Measurements from ENCODE around the gene KHDC3L. TPM values are rescaled to one million over a fixed set of nuclear protein-coding genes. Genes with fewer than 3 reads are reported as not detected.
A peak's percentile ranks its signal among the peaks of the same experiment; 100 is the strongest.

The KHDC3L gene, protein sequence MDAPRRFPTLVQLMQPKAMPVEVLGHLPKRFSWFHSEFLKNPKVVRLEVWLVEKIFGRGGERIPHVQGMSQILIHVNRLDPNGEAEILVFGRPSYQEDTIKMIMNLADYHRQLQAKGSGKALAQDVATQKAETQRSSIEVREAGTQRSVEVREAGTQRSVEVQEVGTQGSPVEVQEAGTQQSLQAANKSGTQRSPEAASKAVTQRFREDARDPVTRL
- total RNA-seq, result not detected

DNA sequence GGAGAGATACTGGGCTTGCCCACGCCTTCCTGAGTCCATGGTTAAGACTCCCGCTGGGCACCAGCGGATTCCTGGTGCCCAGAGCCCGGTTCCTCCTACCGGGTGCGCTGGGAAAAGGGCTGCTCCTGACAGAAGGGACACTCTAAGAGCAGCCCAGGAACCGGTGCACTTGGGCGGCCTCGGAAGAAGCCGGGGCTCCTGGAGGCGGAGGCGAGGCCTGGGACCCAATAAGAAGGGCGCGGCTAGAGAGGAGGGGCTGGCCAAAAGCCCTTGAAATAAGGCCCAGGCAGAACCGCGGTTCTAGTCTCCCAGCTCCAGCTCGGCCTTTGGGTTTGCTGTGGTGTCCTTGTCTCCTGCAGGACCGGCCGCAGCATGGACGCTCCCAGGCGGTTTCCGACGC is at the start of gene KHDC3L:
Gene KHDC3L (plus strand): TSS at position 301 of the 400 bp plus-strand sequence. CDS start 72 bp downstream, at position 373.
- DNase-seq (no peak), ATAC-seq (no peak)
- Mint-ChIP-seq H3K27me3 (ENCODE audit: low read depth) (peaks cover 3% of the 10 kb centered on the region), H3K9me3 (no peaks in the 10 kb centered on the region), H3K36me3 (ENCODE audit: insufficient read depth) (no peaks in the 10 kb centered on the region), H3K4me1 (ENCODE audit: low read depth) (no peaks in the 10 kb centered on the region), H3K4me3 (no peak within 1 kb of the TSS)

DNA sequence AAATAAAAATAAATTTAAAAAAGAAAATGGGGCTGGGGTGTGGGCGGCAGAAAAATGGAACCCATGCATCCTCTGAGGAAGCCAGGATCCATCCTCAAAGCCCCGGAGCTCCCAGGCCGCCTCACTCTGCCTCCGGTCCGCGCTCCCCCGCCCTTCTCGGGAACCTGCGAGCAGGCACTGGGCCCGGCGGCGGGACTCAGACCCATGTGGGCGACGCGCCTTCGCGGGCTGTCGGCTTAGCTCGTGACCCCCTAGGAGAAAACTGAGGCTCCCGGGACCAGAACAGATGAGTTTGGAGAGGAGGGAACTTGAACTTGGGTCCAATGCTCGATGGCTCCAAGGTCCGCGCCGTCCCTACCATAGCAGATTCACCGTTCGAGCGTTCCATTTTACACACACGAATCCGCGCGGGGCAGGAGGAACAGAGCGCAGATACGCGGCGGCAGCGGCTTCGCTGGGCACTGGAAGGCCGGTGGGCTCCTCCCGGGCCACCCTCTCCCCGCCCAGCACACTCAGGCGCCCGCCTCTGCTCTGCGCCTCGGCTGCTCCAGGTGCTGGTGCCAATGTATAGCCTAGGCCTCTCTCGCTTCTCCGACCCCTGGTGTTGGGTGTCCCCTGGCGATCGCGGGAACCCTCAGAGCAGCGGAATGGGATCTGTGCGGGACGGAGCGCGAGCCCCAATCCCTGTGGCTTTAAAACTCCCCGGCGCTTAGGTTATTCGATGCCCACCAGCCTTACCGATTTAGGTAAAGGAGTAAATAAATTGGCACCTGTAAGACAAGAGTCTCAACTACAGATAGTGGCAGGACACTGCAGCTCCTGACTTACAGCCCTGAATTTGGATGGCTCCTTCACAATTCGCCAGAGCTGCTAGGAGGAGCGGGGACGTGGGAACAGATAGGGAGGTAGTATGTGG is 47.6 kb upstream of the KHDC3L start:
- Mint-ChIP-seq H3K4me1 (ENCODE audit: low read depth) (peaks cover 9% of the 10 kb centered on the region), H3K27me3 (ENCODE audit: low read depth) (peaks cover 46% of the 10 kb centered on the region), H3K36me3 (ENCODE audit: insufficient read depth) (no peaks in the 10 kb centered on the region), H3K4me3 (no peak overlapping the region), H3K9me3 (peaks cover 8% of the 10 kb centered on the region)
- no peak for DNase-seq
- peak in 1 of 2 donors; percentile 22 for ATAC-seq

DNA sequence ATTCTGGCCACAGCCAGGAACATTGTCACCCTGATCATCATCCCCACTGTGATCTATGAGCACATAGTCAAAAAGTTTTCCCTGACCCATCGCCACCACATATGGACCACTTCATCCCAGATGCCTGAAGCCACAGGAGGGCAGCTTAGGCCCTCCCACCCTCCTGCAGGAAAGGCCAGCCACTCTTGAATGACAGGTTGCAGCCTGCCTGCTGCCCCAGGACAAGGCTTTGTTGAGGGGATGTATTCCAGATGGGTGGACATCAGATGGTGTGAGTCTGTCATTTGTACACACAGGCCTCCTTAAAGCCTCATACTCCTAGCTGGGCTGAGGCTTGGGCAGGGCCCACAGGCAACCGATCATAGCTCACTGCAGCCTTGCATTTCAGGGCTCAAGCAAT is 39.1 kb upstream of the KHDC3L start:
- Mint-ChIP-seq H3K4me1 (ENCODE audit: low read depth) (no peaks in the 10 kb centered on the region), H3K36me3 (ENCODE audit: insufficient read depth) (no peaks in the 10 kb centered on the region), H3K27me3 (ENCODE audit: low read depth) (peaks cover 2% of the 10 kb centered on the region), H3K4me3 (no peak overlapping the region), H3K9me3 (peaks cover 1% of the 10 kb centered on the region)
- DNase-seq (no peak), ATAC-seq (no peak)

DNA sequence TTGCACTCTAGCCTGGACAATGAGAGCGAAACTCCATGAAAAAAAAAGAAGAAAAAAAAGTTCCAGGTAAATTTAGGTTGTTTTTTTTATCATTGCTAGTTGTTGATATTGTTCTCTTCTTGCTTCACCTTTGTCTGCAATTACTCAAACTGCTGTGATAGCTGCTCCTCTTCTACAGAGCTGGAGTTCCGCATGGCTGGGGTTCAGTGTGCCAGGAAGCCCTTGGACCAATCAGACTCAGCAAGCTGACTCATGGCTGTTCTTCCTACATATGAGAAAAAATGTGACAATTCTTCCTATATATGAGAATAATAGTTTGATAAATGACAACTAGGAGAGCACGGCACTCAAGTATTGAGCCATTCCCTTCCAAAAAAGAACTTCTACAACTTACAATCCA is 36.8 kb upstream of the KHDC3L start:
- Mint-ChIP-seq H3K4me1 (ENCODE audit: low read depth) (no peaks in the 10 kb centered on the region), H3K9me3 (no peaks in the 10 kb centered on the region), H3K27me3 (ENCODE audit: low read depth) (peaks cover 7% of the 10 kb centered on the region), H3K36me3 (ENCODE audit: insufficient read depth) (no peaks in the 10 kb centered on the region), H3K4me3 (no peak overlapping the region)
- ATAC-seq (no peak), DNase-seq (no peak)

DNA sequence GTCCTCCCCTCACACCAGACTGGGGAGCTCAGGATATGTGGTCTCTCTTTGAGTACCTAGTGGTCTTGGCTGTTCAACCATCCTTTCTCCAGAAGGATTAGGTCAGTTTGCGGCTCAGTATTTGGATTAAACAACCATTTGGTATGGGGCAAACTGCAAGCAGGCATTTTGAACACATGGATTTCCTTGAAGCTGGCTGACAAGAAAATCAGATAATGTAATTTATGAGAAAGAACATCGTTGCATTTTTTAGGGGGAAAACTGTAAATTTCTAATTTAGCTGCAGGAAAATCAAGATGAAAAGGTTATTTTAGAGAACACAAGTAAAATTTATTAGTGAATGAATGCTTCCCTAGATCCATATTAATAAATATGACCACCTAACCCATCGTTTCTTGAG is 33.7 kb upstream of the KHDC3L start:
- H3K36me3 Mint-ChIP-seq (ENCODE audit: insufficient read depth), result no peaks in the 10 kb centered on the region

DNA sequence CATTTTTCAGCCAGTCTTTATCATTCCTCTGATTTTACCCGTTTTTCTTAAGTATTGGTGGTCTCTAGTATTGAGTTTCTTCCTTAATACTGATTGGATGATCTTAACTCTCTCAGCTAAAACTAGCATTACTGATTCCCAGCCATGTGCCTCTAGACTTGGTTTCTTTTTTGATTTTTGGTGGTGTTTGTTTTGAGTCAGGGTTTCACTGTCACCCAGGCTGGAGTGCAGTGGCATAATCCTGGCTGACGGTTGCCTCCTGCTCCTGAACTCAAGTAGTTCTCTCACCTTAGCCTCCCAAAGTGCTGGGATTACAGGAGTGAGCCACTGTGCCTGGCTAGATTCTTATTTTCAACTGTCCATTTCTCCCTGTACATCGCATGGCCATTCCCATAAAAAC is 33.3 kb upstream of the KHDC3L start:
- Mint-ChIP-seq H3K4me1 (ENCODE audit: low read depth) (no peaks in the 10 kb centered on the region), H3K4me3 (no peak overlapping the region), H3K27me3 (ENCODE audit: low read depth) (peaks cover 9% of the 10 kb centered on the region), H3K36me3 (ENCODE audit: insufficient read depth) (no peaks in the 10 kb centered on the region), H3K9me3 (no peaks in the 10 kb centered on the region)
- ATAC-seq, result no peak
- no peak for DNase-seq

More for the DNA sequence above, 33.7 kb upstream of the KHDC3L start:
- Mint-ChIP-seq H3K4me1 (ENCODE audit: low read depth) (no peaks in the 10 kb centered on the region), H3K4me3 (no peak overlapping the region), H3K27me3 (ENCODE audit: low read depth) (peaks cover 9% of the 10 kb centered on the region), H3K9me3 (no peaks in the 10 kb centered on the region)
- no peak for ATAC-seq
- DNase-seq, result no peak

DNA sequence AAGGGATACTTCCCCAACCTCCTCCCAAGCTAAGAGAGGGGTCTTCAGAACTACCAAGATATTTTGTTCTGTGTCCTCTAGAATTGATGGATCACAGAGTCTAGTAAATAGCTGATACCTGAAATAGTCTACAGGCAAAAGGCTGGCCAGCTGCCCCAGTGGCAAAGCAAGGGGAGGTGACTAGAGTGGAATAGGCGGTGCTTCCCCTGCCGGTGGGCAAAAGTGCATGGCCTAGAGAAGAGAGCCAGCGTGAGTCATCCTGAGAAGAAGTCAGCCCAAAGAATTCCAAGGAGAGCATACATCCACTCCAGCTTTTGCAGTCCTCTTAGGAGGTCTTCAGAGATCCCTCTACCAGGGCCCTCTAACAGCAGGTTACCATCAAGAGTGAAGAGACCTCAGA is 23.1 kb upstream of the KHDC3L start:
- Mint-ChIP-seq H3K4me3 (no peak overlapping the region), H3K36me3 (ENCODE audit: insufficient read depth) (no peaks in the 10 kb centered on the region), H3K4me1 (ENCODE audit: low read depth) (no peaks in the 10 kb centered on the region), H3K9me3 (no peaks in the 10 kb centered on the region), H3K27me3 (ENCODE audit: low read depth) (no peaks in the 10 kb centered on the region)
- DNase-seq (no peak), ATAC-seq (no peak)

DNA sequence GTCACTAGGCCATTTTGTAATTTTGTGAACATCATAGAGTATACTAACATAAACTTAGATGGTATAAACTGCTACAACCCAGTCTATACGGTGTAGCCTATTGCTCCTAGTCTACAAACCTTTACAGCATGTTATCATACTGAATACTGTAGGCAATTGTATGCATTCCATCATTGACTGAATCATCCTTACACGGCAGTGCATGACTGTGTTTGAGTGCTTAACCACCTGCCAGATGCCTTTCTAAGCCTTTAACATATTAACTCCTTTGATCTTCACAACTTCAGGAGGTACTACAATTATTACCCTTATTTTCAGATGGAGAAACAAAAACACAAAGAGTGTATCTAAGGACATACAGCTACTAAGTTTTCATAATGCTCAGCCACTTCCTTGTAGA is 22.4 kb upstream of the KHDC3L start:
- no peaks in the 10 kb centered on the region for H3K4me1 Mint-ChIP-seq (ENCODE audit: low read depth)
- ATAC-seq (no peak), DNase-seq (no peak)
- H3K9me3 Mint-ChIP-seq, result no peaks in the 10 kb centered on the region
- H3K27me3 Mint-ChIP-seq (ENCODE audit: low read depth), result no peaks in the 10 kb centered on the region
- H3K4me3 Mint-ChIP-seq, result no peak overlapping the region
- no peaks in the 10 kb centered on the region for H3K36me3 Mint-ChIP-seq (ENCODE audit: insufficient read depth)

DNA sequence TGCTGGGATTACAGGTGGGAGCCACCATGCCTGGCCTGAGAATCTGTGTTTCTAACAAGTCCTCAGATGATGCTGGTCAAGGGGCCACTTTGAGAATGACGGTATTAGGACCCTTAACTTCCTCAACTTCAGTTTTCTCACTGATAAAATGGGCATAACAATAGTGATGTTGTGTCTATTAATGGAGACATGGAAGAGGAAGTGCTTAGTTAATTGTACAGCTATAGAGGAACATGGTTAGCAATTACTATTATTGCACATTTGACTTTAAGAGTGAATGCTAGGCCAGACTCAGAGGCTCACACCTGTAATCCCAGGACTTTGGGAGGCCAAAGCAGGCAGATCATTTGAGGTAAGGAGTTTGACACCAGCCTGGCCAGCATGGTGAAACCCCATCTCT is 21.1 kb upstream of the KHDC3L start:
- no peak for ATAC-seq
- H3K4me3 Mint-ChIP-seq, result no peak overlapping the region
- H3K4me1 Mint-ChIP-seq (ENCODE audit: low read depth), result no peaks in the 10 kb centered on the region
- H3K27me3 Mint-ChIP-seq (ENCODE audit: low read depth), result no peaks in the 10 kb centered on the region
- no peaks in the 10 kb centered on the region for H3K36me3 Mint-ChIP-seq (ENCODE audit: insufficient read depth)
- no peaks in the 10 kb centered on the region for H3K9me3 Mint-ChIP-seq
- DNase-seq, result no peak

DNA sequence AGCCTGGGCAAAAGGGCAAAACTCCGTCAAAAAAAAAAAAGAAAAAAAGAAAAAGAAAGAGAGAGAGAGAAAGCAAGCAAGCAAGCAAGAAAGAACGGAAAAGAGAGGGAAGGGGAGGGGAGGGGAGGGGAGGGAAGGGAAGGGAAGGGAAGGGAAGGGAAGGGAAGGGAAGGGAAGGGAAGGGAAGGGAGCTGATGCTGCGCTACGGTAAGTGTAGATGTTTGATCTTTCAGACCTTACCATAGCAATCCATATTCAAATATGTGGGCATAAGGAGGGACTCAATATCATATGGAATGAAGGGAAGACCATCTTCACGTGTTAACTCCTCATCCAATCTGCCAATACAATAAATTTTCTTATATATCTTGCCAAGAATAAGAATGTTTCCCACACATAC is 20.3 kb upstream of the KHDC3L start:
- DNase-seq (no peak), ATAC-seq (no peak)
- no peaks in the 10 kb centered on the region for H3K9me3 Mint-ChIP-seq
- no peaks in the 10 kb centered on the region for H3K4me1 Mint-ChIP-seq (ENCODE audit: low read depth)
- H3K27me3 Mint-ChIP-seq (ENCODE audit: low read depth), result peaks cover 5% of the 10 kb centered on the region
- no peak overlapping the region for H3K4me3 Mint-ChIP-seq
- no peaks in the 10 kb centered on the region for H3K36me3 Mint-ChIP-seq (ENCODE audit: insufficient read depth)

DNA sequence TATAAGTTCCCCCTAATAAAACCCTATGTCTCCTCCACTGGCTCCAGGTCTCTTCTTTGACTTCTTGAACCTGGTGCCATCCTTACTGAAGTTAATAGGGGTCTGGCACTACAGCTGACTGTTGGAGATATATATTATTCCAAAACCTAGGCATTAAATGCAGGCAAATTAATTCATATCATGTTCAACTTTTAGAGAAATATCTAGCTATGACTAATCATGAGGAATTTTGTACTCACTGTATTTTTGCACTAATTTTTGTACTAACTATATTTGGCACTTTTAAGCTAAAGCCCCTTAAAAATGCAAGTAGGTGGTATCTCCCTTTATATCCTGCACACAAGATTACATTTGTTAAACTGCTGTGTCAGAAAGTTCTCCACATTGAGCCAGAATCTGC is 19.3 kb upstream of the KHDC3L start:
- H3K4me1 Mint-ChIP-seq (ENCODE audit: low read depth), result no peaks in the 10 kb centered on the region
- H3K36me3 Mint-ChIP-seq (ENCODE audit: insufficient read depth), result no peaks in the 10 kb centered on the region
- no peak for ATAC-seq
- no peak for DNase-seq
- H3K9me3 Mint-ChIP-seq, result no peaks in the 10 kb centered on the region
- no peak overlapping the region for H3K4me3 Mint-ChIP-seq
- H3K27me3 Mint-ChIP-seq (ENCODE audit: low read depth), result peaks cover 13% of the 10 kb centered on the region

DNA sequence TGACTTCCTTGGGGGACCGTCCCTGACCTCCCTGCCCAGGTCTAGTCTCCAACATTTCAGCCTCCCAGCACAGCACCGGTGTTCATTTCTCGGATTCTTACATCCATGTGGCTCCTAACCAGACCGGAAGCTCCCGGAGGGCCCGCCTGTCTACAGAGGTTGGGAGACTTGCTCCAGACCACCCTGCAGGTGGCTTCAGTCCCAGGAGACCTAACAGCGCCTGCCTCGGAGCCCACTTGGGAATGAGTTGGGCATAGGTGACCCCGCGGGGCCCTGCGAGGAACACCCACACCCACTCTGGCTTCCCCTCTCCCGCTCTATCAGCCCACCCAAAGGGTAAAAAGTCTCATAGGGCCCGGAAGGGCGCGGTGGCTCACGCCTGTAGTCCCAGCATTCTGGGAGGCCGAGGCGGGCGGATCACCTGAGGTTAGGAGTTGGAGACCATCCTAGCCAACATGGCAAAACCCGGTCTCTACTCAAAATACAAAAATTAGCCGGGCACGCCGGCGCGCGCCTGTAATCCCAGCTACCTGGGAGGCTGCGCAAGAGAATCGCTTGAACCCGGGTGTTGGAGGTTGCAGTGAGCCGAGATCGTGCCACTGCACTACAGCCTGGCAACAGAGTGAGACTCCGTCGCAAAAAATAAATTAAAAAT is 13.8 kb upstream of the KHDC3L start:
- Mint-ChIP-seq H3K36me3 (ENCODE audit: insufficient read depth) (no peaks in the 10 kb centered on the region), H3K4me3 (no peak overlapping the region), H3K4me1 (ENCODE audit: low read depth) (no peaks in the 10 kb centered on the region), H3K9me3 (no peaks in the 10 kb centered on the region), H3K27me3 (ENCODE audit: low read depth) (peaks cover 42% of the 10 kb centered on the region)
- DNase-seq (no peak), ATAC-seq (no peak)

DNA sequence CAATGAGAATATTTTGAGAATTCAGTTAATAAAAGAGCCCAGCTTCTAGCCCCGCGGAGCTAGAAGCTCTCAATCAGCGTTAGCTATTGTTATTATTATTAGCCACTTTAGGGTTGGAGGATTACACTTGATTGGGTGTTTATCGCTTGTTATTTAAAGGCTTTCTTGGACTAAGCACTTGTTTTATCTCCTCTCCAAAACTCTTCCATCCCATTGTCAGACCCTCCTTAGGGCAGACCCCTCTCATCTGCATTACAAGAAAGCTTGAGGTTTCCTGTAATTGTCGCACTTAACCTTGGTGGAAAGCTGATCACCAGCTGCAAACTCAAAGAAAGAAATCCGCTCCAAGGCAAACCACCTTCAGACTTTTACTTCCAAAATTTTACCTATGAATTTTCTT is 13.1 kb upstream of the KHDC3L start:
- no peaks in the 10 kb centered on the region for H3K4me1 Mint-ChIP-seq (ENCODE audit: low read depth)
- H3K9me3 Mint-ChIP-seq, result no peaks in the 10 kb centered on the region
- no peak for DNase-seq
- no peak overlapping the region for H3K4me3 Mint-ChIP-seq
- no peaks in the 10 kb centered on the region for H3K36me3 Mint-ChIP-seq (ENCODE audit: insufficient read depth)
- no peak for ATAC-seq
- H3K27me3 Mint-ChIP-seq (ENCODE audit: low read depth), result peaks cover 42% of the 10 kb centered on the region

DNA sequence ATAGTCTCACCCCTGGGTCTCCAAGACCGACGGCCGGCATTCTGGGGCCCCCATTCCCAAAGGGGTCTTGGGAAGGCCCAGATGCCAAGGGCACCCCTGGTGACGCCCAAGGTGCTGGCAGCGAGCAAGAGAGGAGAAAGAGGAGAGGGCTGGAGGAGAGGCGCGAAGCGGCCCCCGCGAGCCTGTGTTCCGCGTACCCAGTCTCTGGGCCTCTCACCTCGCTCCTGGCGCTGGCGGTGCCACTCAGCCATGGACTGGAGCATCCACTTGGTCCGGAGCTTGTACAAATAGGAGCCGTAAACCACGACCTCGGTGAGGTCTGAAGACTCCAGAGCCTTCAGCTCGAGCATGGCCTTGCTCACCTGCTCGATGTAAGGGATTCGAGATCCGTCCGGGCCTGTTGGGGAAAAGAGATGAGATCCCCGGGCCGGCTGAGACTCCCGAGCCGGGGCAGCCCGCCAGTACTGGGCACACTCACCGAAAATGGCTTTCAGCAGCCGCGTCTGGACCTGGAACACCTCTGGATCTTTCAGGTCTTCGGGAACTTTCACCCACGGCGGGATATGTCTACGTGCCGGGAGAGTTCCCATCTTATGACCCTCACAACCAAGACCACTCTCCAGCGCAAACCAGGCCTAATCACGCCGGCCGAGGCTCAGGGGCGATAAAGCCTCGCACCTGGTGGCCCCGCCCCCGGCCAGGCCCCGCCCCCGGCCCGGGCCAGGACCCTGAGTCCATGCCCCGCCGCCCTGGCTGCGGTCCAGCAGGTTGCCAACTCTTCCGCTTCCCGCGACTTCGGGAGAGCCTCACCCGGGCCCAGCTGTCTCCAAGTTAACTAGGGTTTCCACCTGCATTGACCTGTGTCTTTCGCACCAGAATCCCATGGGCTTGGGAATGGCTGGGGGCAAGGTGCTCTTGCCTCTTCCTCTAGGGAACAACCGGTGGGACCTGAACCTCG is 8.5 kb upstream of the KHDC3L start, which contains the start of gene DPPA5:
Gene DPPA5 (minus strand): TSS at position 641 of the 958 bp plus-strand sequence. CDS start 51 bp downstream, at position 590.
- no peak within 1 kb of the TSS for H3K4me3 Mint-ChIP-seq
- no peaks in the 10 kb centered on the region for H3K9me3 Mint-ChIP-seq
- H3K36me3 Mint-ChIP-seq (ENCODE audit: insufficient read depth), result no peaks in the 10 kb centered on the region
- DNase-seq (no peak), ATAC-seq (no peak)
- peaks cover 25% of the 10 kb centered on the region for H3K27me3 Mint-ChIP-seq (ENCODE audit: low read depth)
- H3K4me1 Mint-ChIP-seq (ENCODE audit: low read depth), result no peaks in the 10 kb centered on the region

Measured in activated T-cell treated with anti-CD3 and anti-CD28 coated beads, Interleukin-2, amount 50 U/mL, for 4 hours (primary cell).